Loucy (cell line): ENCODE data around the gene POPDC3.

ENCODE experiments used
- H2AFZ ChIP-seq: fragments of 200-600 bp; sonication (generic); 2 replicates; pipeline ENCODE4 v1.6.0; 2016; ENCODE audit warnings: antibody characterized with exemption, mild to moderate bottlenecking, low read length, moderate library complexity
- H3F3A ChIP-seq: fragments of 200-600 bp; 2 replicates; pipeline ENCODE4 v1.6.0; 2016; ENCODE audit warnings: antibody characterized with exemption, low read depth, mild to moderate bottlenecking
- H3K27me3 ChIP-seq: fragments of 200-600 bp; sonication (generic); 2 replicates; pipeline ENCODE4 v1.6.1; 2014; ENCODE audit warnings: low read length, mild to moderate bottlenecking; ENCODE audit not compliant: insufficient read depth, poor library complexity, severe bottlenecking
- H3K36me3 ChIP-seq: fragments of 200-600 bp; sonication (generic); 2 replicates; pipeline ENCODE4 v1.6.1; 2016; ENCODE audit warnings: low read length; ENCODE audit not compliant: insufficient read depth
- H3K4me1 ChIP-seq: fragments of 200-600 bp; sonication (generic); 2 replicates; pipeline ENCODE4 v1.5.1; 2014; ENCODE audit warnings: low read length, mild to moderate bottlenecking; ENCODE audit not compliant: insufficient read depth, poor library complexity, severe bottlenecking
- H3K4me2 ChIP-seq: fragments of 200-600 bp; sonication (generic); 2 replicates; pipeline ENCODE4 v1.6.0; 2014; ENCODE audit warnings: antibody characterized with exemption, low read length, low read depth, mild to moderate bottlenecking; ENCODE audit not compliant: poor library complexity, severe bottlenecking
- H3K4me3 ChIP-seq: fragments of 200-600 bp; sonication (generic); 2 replicates; pipeline ENCODE4 v1.5.1; 2014; ENCODE audit warnings: low read length, mild to moderate bottlenecking, mixed read lengths; ENCODE audit not compliant: poor library complexity, severe bottlenecking
- H3K79me2 ChIP-seq: fragments of 200-600 bp; sonication (generic); 2 replicates; pipeline ENCODE4 v1.6.1; 2014; ENCODE audit warnings: low read length; ENCODE audit not compliant: insufficient read depth
- H3K9ac ChIP-seq: fragments of 200-600 bp; sonication (generic); 2 replicates; pipeline ENCODE4 v1.6.0; 2014; ENCODE audit warnings: mild to moderate bottlenecking, low read depth, low read length, moderate library complexity; ENCODE audit not compliant: poor library complexity, severe bottlenecking
- H3K9me2 ChIP-seq: fragments of 200-600 bp; sonication (generic); replicated peaks from 2 replicates; pipeline ENCODE4 v1.6.1; 2016; ENCODE audit warnings: low read depth, low read length, mixed read lengths
- H3K9me3 ChIP-seq: fragments of 200-600 bp; sonication (generic); 2 replicates; pipeline ENCODE4 v1.6.1; 2014; ENCODE audit warnings: mild to moderate bottlenecking, antibody characterized with exemption, low read length, low read depth; ENCODE audit not compliant: insufficient read depth
- H4K20me1 ChIP-seq: fragments of 200-600 bp; sonication (generic); 2 replicates; pipeline ENCODE4 v1.6.0; 2014; ENCODE audit warnings: antibody characterized with exemption, low read length, mild to moderate bottlenecking; ENCODE audit not compliant: insufficient read depth, poor library complexity, severe bottlenecking
- CTCF ChIP-seq: fragments of 200-600 bp; sonication (generic); conservative IDR thresholded peaks from 2 replicates; pipeline ENCODE4 v1.5.1; 2014; ENCODE audit warnings: mild to moderate bottlenecking, antibody characterized with exemption, low read length
- EZH2phosphoT487 ChIP-seq: fragments of 200-600 bp; IDR thresholded peaks from 2 replicates; pipeline ENCODE4 v1.6.1; 2018; ENCODE audit warnings: antibody characterized with exemption, mild to moderate bottlenecking, moderate library complexity, borderline replicate concordance

Gene POPDC3

GRCh38 chr6:105138141-105138540 is 41.7 kb downstream of the POPDC3 start:
- no peak overlapping the region for H3K4me2 ChIP-seq

GRCh38 chr6:105137388-105137787 is 42.4 kb downstream of the POPDC3 start:
- no peaks in the 10 kb centered on the region for H3K36me3 ChIP-seq
- no peak overlapping the region for H3K4me2 ChIP-seq
- no peaks in the 10 kb centered on the region for H3K9me3 ChIP-seq
- H3K9ac ChIP-seq: no peak overlapping the region
- H3F3A ChIP-seq: no peaks in the 10 kb centered on the region
- TF ChIP-seq CTCF: no peak
- no peak for TF ChIP-seq EZH2phosphoT487
- no peaks in the 10 kb centered on the region for H3K9me2 ChIP-seq
- H4K20me1 ChIP-seq: no peaks in the 10 kb centered on the region
- H3K4me1 ChIP-seq: no peaks in the 10 kb centered on the region
- H3K4me3 ChIP-seq: no peak overlapping the region
- no peak overlapping the region for H2AFZ ChIP-seq
- no peaks in the 10 kb centered on the region for H3K27me3 ChIP-seq
- no peaks in the 10 kb centered on the region for H3K79me2 ChIP-seq

More at GRCh38 chr6:105138141-105138540, 41.7 kb downstream of the POPDC3 start:
- H3K79me2 ChIP-seq: no peaks in the 10 kb centered on the region
- no peaks in the 10 kb centered on the region for H3K27me3 ChIP-seq
- no peaks in the 10 kb centered on the region for H3K36me3 ChIP-seq
- H2AFZ ChIP-seq: no peak overlapping the region
- H3F3A ChIP-seq: no peaks in the 10 kb centered on the region
- no peaks in the 10 kb centered on the region for H3K9me3 ChIP-seq
- TF ChIP-seq EZH2phosphoT487: no peak
- TF ChIP-seq CTCF: no peak
- no peaks in the 10 kb centered on the region for H3K4me1 ChIP-seq
- H3K9me2 ChIP-seq: no peaks in the 10 kb centered on the region
- no peak overlapping the region for H3K9ac ChIP-seq
- no peak overlapping the region for H3K4me3 ChIP-seq
- H4K20me1 ChIP-seq: no peaks in the 10 kb centered on the region

GRCh38 chr6:105136431-105137350 is 43.1 kb downstream of the POPDC3 start:
- Histone ChIP-seq H3K9me3 (no peaks in the 10 kb centered on the region), H2AFZ (no peak overlapping the region), H4K20me1 (no peaks in the 10 kb centered on the region), H3K9ac (no peak overlapping the region), H3K4me1 (no peaks in the 10 kb centered on the region), H3K4me2 (no peak overlapping the region), H3K9me2 (no peaks in the 10 kb centered on the region), H3K27me3 (no peaks in the 10 kb centered on the region), H3K79me2 (no peaks in the 10 kb centered on the region), H3K36me3 (no peaks in the 10 kb centered on the region), H3K4me3 (no peak overlapping the region), H3F3A (no peaks in the 10 kb centered on the region)
- no peak for TF ChIP-seq CTCF
- TF ChIP-seq EZH2phosphoT487: no peak
